Mucosa of gallbladder (tissue), 1 donor: ENCODE measurements around the gene GULP1. TPM values are rescaled to one million over a fixed set of nuclear protein-coding genes. Genes with fewer than 3 reads are reported as not detected.
"Not testable (repeated sequence)": the region's sequence is repeated elsewhere in the genome, so short reads cannot be mapped to it uniquely, and the experiment has no call there.

Experiments used
- DNase-seq: peaks from one replicate; pipeline ENCODE4 v3.0.0-alpha.2; 2020; ENCODE audit warnings: low spot score
- total RNA-seq: library from RNA; stranded (reverse); gene quantifications from one replicate; pipeline ENCODE4 v1.2.1, GENCODE V29; 2021
- donor health status: DM: no; HTN: no; CAD: no.

GULP1 gene
- total RNA-seq, 1 donor from 2014 or later: 53.4 TPM

- no peak for DNase-seq
Measured at GRCh38 chr2:188416367-188416766, 124.7 kb downstream of the GULP1 start.

GRCh38 chr2:188422726-188423125 lies 131.1 kb downstream of the GULP1 start:
- DNase-seq: no peak

- no peak for DNase-seq
Measured at GRCh38 chr2:188425266-188425665, 133.6 kb downstream of the GULP1 start.

- DNase-seq: no peak
Measured at GRCh38 chr2:188426121-188426520, 134.4 kb downstream of the GULP1 start.

- no peak for DNase-seq
Measured at GRCh38 chr2:188430705-188431104, 139.0 kb downstream of the GULP1 start.

GRCh38 chr2:188434018-188434417 lies 142.3 kb downstream of the GULP1 start:
- DNase-seq: no peak

- no peak for DNase-seq
Measured at GRCh38 chr2:188435115-188435514, 143.4 kb downstream of the GULP1 start.

GRCh38 chr2:188437537-188437936 lies 145.9 kb downstream of the GULP1 start:
- DNase-seq: no peak

GRCh38 chr2:188439986-188440385 lies 148.3 kb downstream of the GULP1 start:
- DNase-seq: no peak

- DNase-seq: no peak
Measured at GRCh38 chr2:188440849-188441248, 149.2 kb downstream of the GULP1 start.

GRCh38 chr2:188441288-188441947 lies 149.7 kb downstream of the GULP1 start:
- DNase-seq: no peak

- DNase-seq: no peak
Measured at GRCh38 chr2:188443207-188443606, 151.5 kb downstream of the GULP1 start.

GRCh38 chr2:188444106-188444835 lies 152.6 kb downstream of the GULP1 start:
- no peak for DNase-seq

GRCh38 chr2:188449561-188449960 lies 157.9 kb downstream of the GULP1 start:
- DNase-seq: no peak

- no peak for DNase-seq
Measured at GRCh38 chr2:188449971-188450370, 158.3 kb downstream of the GULP1 start.

GRCh38 chr2:188450732-188451483 lies 159.2 kb downstream of the GULP1 start:
- DNase-seq: no peak

GRCh38 chr2:188452084-188452483 lies 160.4 kb downstream of the GULP1 start:
- DNase-seq: no peak

- DNase-seq: no peak
Measured at GRCh38 chr2:188456114-188456909, 164.6 kb downstream of the GULP1 start.

- DNase-seq: no peak
Measured at GRCh38 chr2:188459061-188459460, 167.4 kb downstream of the GULP1 start.

GRCh38 chr2:188466078-188466477 lies 174.4 kb downstream of the GULP1 start:
- not testable (repeated sequence) for DNase-seq

GRCh38 chr2:188466761-188467160 lies 175.1 kb downstream of the GULP1 start:
- no peak for DNase-seq

GRCh38 chr2:188471166-188471565 lies 179.5 kb downstream of the GULP1 start:
- no peak for DNase-seq
